Left lobe of liver (tissue), 1 donor: Measurements from ENCODE around the gene IER5L. TPM values are rescaled to one million over a fixed set of nuclear protein-coding genes. Genes with fewer than 3 reads are reported as not detected.

Source experiments
- total RNA-seq: library from RNA; stranded (reverse); gene quantifications from one replicate; pipeline ENCODE4 v1.2.1, GENCODE V29; 2021
- donor health status: DM: no; HTN: yes; CAD: no.

IER5L gene
- total RNA-seq, 1 donor from 2014 or later: 4.5 TPM

Other genes with a start within 250 kb of the IER5L start
- 7.5 TPM for gene DOLK, start 230.7 kb downstream of the IER5L start, total RNA-seq
- gene NUP188, start 230.6 kb downstream of the IER5L start, total RNA-seq: 11.4 TPM
- 31.3 TPM for gene SH3GLB2, start 149.9 kb downstream of the IER5L start, total RNA-seq
- gene MIGA2, start 141.6 kb downstream of the IER5L start, total RNA-seq: 22.1 TPM
- 21.7 TPM for gene DOLPP1, start 97.2 kb downstream of the IER5L start, total RNA-seq
- gene CRAT, start 67.5 kb downstream of the IER5L start, total RNA-seq: 105 TPM
- gene PTPA, start 66.8 kb downstream of the IER5L start, total RNA-seq: 62.3 TPM